ENCODE results near the gene YAP1.

YAP1 gene

DNA sequence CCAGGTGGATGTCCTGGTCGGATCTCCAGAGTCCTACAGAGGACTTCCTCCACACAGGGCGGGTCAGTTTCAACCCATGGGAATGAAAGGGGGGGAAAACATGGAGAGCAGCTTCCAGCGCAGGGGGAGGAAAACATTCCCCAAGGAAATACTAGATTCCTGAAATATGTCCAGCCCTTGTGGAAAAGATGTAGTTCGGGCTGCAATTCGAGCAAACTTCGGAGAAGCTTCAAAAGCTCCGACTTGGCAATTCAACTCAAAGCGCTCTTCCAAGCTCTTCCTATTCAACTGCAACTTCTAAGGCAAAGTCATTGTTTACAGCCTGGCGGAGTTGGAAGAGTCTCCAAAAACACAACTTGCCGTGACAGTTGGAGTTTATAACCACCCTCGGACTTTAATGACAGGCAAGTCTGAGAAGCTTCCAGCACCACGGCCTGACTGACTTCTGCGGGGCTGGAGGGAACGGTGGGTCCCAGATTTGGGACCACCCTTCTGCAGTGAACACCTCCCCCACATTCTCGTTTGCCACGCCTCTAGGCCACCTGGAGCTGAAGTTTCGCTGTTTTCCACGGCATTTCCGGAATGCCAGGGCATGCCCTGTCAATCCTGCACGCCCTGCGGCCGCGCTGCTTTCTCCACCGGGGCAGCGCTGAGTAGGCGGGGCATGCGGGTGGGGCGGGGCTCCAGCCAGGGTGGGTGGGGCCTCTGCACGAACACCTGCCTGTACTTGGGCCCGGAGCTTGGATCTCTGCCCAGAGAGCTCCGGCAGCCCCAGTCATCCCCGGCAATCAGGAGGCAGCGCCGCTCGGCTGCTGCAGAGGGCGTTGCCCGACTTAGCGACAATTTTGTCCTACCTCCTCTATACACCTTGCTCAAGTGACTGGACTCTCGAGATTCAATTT lies 158.1 kb downstream of the YAP1 start:
- peak; percentile 86 for DNase-seq (ENCODE audit: low spot score)
- TF ChIP-seq CTCF (IDR thresholded peaks at IDR 0.05; ENCODE audit: extremely low read depth, missing control alignments), result peak; percentile 19

DNA sequence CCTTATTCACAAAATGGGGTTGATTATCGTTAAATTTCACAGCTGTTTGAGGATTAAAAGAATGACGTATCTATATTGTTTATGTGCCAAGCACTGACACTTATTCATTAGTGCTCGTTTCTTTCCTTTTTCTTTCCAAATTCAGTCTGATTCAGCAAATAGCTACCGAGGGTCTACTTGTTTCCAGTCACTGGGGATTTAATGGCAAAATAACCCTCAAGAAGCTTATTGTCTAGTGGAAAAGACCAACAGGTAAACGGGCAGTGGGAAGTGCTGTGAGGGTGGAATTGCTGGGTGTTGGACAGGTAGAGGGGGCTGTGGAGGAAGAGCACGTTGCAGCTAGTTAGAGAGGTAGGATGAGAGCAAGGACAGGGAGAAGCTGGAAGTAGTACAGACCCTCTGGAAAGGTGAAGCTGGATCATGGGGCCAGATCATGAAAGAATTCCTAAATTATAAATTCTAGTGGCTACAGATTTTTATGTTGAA lies 158.8 kb downstream of the YAP1 start:
- no peak for DNase-seq (ENCODE audit: low spot score)
- no peak for TF ChIP-seq CTCF (IDR thresholded peaks at IDR 0.05; ENCODE audit: extremely low read depth, missing control alignments)

GRCh38 chr11:102269927-102270326 lies 159.7 kb downstream of the YAP1 start:
- no peak for TF ChIP-seq CTCF (IDR thresholded peaks at IDR 0.05; ENCODE audit: extremely low read depth, missing control alignments)

GRCh38 chr11:102272047-102272824 lies 162.0 kb downstream of the YAP1 start:
- no peak for DNase-seq (ENCODE audit: low spot score)

More at GRCh38 chr11:102269927-102270326, 159.7 kb downstream of the YAP1 start:
- DNase-seq (ENCODE audit: low spot score), result no peak

DNA sequence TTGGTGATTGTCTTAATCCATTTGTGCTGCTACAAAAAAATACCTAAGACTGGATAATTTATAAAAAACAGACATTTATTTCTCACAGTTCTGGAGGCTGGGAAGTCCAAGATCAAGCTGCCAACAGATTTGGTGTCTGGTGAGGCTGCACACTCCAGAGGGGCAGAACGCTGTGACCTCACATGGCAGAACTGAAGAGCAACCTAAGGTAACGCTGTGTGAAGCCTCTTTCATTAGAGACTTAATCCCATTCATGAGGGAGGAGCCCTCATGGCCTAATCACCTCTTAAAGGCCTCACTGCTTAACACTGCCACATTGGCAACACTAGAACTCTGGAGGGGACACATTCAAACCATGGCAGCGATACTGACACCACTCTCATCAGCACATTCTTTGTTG lies 164.4 kb downstream of the YAP1 start:
- no peak for TF ChIP-seq CTCF (IDR thresholded peaks at IDR 0.05; ENCODE audit: extremely low read depth, missing control alignments)
- no peak for DNase-seq (ENCODE audit: low spot score)

More at GRCh38 chr11:102272047-102272824, 162.0 kb downstream of the YAP1 start:
- no peak for TF ChIP-seq CTCF (IDR thresholded peaks at IDR 0.05; ENCODE audit: extremely low read depth, missing control alignments)

- no peak for DNase-seq (ENCODE audit: low spot score)
- TF ChIP-seq CTCF (IDR thresholded peaks at IDR 0.05; ENCODE audit: extremely low read depth, missing control alignments), result no peak
These were observed 166.1 kb downstream of the YAP1 start for GRCh38 chr11:102276362-102276761.

DNA sequence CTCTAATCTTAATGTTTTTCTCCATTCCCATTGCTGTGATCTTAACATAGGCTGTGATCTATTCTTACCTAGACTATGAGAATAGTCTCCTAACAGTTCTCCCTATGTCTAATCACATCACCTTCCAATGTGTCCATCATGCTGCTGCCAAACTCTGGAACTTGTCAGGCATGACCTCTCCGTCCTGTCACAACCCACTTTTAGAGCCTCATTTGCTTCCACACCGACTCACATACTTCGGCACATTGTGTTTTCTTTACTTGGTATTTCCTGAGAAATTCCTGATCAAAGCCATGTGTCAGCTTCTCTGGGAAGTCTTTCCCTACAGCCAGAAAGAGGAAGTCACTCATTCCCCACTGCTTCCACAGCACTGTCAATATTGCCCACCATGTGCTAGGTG lies 166.5 kb downstream of the YAP1 start:
- TF ChIP-seq CTCF (IDR thresholded peaks at IDR 0.05; ENCODE audit: extremely low read depth, missing control alignments), result no peak
- no peak for DNase-seq (ENCODE audit: low spot score)

All from GM20000 (cell line).